AG04449 (cell line): ENCODE measurements around the gene LINC00632.

Experiments used
- CTCF ChIA-PET: fragments of 350-600 bp; formaldehyde crosslinking; extraction: SDS; loops from one replicate; lab custom pipeline; 2021; ENCODE audit warnings: antibody characterized with exemption; lab: Yijun Ruan, JAX
- POLR2A ChIA-PET: fragments of 400-600, 350-600 bp; formaldehyde crosslinking; extraction: SDS; loops from one replicate; lab custom pipeline; 2020; ENCODE audit warnings: antibody characterized with exemption, inconsistent platforms; lab: Yijun Ruan, JAX
- DNase-seq: peaks from one replicate; pipeline ENCODE4 v3.0.0-alpha.2; 2010; ENCODE audit warnings: low read depth, low spot score
- H3K4me3 ChIP-seq: 2 replicates; pipeline ENCODE4 v1.5.1; 2011; ENCODE audit warnings: low read depth, mild to moderate bottlenecking, control low read depth, low read length
- TF ChIP-seq, protein P1 (sequence below): IDR thresholded peaks from one replicate; pipeline ENCODE4 v1.5.1; 2011; ENCODE audit warnings: mild to moderate bottlenecking, moderate library complexity, low read length, control low read depth, inconsistent platforms; ENCODE audit not compliant: insufficient read depth; ENCODE audit errors: missing control alignments

LINC00632 gene

DNA sequence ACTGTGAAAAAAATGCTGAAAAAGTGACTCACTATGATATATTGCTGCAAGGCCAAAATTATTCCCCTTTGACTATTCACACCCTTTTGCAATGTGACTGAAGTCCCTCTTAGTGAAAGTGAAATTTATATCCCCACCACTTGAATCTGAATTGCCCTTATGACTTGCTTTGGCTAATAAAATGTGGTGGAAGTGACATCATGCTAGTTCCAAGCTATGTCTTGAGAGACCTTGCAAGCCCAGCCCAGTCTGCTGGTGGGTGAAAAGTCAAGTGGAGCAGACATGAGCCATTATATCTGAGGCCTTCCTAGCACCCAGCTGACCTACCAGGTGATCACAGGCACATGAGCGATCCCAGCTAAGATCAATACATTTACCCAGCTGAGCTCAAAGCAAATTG is 94.7 kb downstream of the LINC00632 start:
- CTCF ChIA-PET, result no interaction called here
- H3K4me3 ChIP-seq, result no peak overlapping the region
- TF ChIP-seq, protein P1, sequence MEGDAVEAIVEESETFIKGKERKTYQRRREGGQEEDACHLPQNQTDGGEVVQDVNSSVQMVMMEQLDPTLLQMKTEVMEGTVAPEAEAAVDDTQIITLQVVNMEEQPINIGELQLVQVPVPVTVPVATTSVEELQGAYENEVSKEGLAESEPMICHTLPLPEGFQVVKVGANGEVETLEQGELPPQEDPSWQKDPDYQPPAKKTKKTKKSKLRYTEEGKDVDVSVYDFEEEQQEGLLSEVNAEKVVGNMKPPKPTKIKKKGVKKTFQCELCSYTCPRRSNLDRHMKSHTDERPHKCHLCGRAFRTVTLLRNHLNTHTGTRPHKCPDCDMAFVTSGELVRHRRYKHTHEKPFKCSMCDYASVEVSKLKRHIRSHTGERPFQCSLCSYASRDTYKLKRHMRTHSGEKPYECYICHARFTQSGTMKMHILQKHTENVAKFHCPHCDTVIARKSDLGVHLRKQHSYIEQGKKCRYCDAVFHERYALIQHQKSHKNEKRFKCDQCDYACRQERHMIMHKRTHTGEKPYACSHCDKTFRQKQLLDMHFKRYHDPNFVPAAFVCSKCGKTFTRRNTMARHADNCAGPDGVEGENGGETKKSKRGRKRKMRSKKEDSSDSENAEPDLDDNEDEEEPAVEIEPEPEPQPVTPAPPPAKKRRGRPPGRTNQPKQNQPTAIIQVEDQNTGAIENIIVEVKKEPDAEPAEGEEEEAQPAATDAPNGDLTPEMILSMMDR, result no peak
- no peak for DNase-seq
- POLR2A ChIA-PET, result no interaction called here

DNA sequence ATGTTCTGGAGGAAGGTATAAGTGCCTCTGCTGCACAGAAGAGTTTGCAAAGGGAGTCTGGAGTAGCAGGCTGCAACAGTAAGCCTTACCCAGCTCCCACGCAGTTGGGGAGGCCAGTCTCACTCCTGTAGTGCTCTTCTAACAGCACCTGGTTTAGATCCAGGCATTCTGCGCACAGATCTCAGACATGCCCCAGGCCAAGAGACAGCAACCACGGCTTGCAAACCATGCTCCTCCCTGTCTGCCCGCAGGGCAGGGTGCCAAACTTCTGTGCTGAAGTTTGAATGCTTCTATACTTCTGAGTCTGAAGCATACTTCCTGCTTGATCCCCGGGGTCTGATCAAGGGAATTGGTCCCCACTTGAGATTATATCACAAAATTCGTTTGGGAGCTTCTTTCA is 106.3 kb downstream of the LINC00632 start:
- no peak overlapping the region for H3K4me3 ChIP-seq
- TF ChIP-seq, protein P1, result no peak
- ChIA-PET CTCF (no interaction called here), POLR2A (no interaction called here)
- DNase-seq, result no peak

DNA sequence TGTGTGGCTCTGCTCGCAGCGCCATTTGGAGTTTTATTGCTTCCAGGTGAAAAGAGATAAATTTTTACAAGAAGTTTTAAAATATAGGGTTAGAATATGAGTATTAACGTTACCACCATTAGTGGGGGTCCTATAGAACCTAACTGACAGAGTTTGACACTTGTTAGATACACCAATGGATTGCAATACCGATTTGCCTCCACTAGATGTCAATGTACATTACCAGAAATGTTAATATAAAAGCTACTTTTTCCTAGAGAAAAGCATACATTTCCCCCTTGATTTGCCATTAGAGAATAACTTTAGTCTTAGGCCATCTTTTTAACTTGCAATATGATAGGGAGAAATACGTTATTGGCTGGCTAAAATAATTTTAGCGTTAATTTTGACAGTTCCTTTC is 108.4 kb downstream of the LINC00632 start:
- TF ChIP-seq, protein P1, result peak; percentile 32
- no peak for DNase-seq
- ChIA-PET CTCF (interaction anchor here (0.7 kb wide), 2 partner anchors 9 to 12 kb away, joined by 3 to 4 read pairs; no protein-coding TSS in a partner anchor), POLR2A (no interaction called here)
- no peak overlapping the region for H3K4me3 ChIP-seq

DNA sequence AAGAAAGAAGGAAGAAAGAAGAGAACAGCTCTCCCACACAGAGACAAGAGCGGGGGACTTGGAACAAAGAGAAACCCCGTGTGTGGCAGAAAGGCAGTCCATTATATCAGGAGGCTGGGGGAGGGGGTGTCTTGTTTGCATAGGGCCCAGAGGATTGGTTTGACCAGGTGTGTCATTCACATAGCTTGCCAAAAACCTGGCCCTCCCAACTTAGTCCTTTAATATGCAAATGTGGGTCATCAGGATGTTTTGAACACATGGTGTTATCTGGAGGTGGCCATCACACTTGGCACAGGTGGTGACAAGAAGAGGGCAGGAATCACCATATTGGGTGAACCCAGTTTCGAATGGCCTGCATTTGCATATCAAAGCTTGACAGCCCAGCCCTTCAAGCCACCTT is 111.7 kb downstream of the LINC00632 start:
- POLR2A ChIA-PET, result no interaction called here
- CTCF ChIA-PET, result no interaction called here
- TF ChIP-seq, protein P1, result no peak
- no peak overlapping the region for H3K4me3 ChIP-seq
- no peak for DNase-seq

DNA sequence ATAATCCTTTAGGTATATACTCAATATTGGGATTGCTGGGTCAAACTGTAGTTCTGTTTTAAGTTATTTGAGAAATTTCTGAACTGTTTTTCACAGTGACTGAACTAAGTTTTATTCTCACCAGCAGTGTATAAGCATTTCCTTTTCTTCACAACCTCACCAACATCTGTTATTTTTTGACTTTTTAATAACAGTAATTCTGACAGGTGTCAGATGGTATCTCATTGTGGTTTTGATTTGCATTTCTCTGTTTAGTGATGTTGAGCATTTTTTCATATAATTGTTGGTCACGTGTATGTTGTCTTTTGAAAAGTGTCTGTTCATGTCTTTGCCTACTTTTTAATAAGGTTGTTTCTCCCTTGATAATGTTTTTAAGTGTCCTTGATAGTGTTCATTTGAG is 112.6 kb downstream of the LINC00632 start:
- CTCF ChIA-PET, result no interaction called here
- POLR2A ChIA-PET, result no interaction called here
- DNase-seq, result no peak
- no peak overlapping the region for H3K4me3 ChIP-seq
- TF ChIP-seq, protein P1, result no peak

DNA sequence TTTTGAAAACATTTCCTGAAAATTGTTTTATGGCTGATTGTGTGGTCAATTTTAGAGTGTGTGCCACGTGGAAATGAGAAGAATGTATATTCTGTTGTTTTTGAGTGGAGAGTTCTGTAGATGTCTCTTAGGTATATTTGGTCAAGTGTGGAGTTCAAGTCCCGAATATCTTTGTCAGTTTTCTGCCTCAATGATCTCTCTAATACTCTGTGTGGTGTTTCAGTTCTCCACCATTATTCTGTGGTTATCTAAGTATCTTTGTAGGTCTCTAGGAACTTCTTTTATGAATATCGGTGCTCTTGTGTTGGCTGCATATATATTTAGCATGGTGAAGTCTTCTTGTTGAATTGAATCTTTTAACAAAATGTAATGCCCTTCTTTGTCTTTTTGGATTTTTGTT is 113.3 kb downstream of the LINC00632 start:
- TF ChIP-seq, protein P1, result no peak
- ChIA-PET POLR2A (no interaction called here), CTCF (no interaction called here)
- no peak overlapping the region for H3K4me3 ChIP-seq
- no peak for DNase-seq
